B cell (primary cell): ENCODE data around the gene AFF1. TPM values are rescaled to one million over a fixed set of nuclear protein-coding genes. Genes with fewer than 3 reads are reported as not detected.

Experiments
- ATAC-seq: fragments of 200-7000 bp; cut with Tn5 transposase; one replicate; pipeline ENCODE4 v1.10.0; 2021; ENCODE audit warnings: low read depth, mild to moderate bottlenecking, moderate number of reproducible peaks, moderate library complexity
- CTCF ChIA-PET: fragments of 350-600 bp; sonication (Branson Sonifier 250); formaldehyde crosslinking; loops from one replicate; lab custom pipeline; 2021; ENCODE audit warnings: antibody characterized with exemption, inconsistent platforms; lab: Charles Lee
- POLR2A ChIA-PET: fragments of 350-600 bp; sonication (Branson Sonifier 250); formaldehyde crosslinking; loops from one replicate; lab custom pipeline; 2021; ENCODE audit warnings: antibody characterized with exemption; lab: Charles Lee
- DNase-seq: peaks from one replicate; pipeline ENCODE4 v3.0.0; 2013
- H2AFZ ChIP-seq: 2 replicates; pipeline ENCODE4 v1.6.1; 2012; ENCODE audit warnings: mild to moderate bottlenecking, low read depth, low read length; ENCODE audit not compliant: insufficient read depth, poor library complexity, severe bottlenecking
- H3K27ac ChIP-seq, 2 donors: 1 replicate in 1 of 2; 2 replicates in 1 of 2; pipeline ENCODE4 v1.5.1; 2012 to 2013; ENCODE audit warnings: low read length in 2 of 2, mild to moderate bottlenecking in 2 of 2, moderate library complexity in 1 of 2
- H3K27me3 ChIP-seq, 4 experiments: fragments of 200-600 bp in 1 of 4; sonication (generic) in 1 of 4; replicated peaks in 1 of 4; 1 replicate in 2 of 4; 2 replicates in 2 of 4; pipeline versions ENCODE4 v1.6.1 to v1.7.0; 2013 to 2016; ENCODE audit warnings: low read length in 3 of 4, mild to moderate bottlenecking in 2 of 4, mixed read lengths in 1 of 4, moderate library complexity in 1 of 4; ENCODE audit not compliant: insufficient read depth in 4 of 4, control insufficient read depth in 3 of 4; ENCODE audit errors: control extremely low read depth in 1 of 4
- H3K36me3 ChIP-seq, 2 experiments: replicated peaks in 1 of 2; 1 replicate in 1 of 2; 2 replicates in 1 of 2; pipeline versions ENCODE4 v1.6.1 to v1.7.1; 2013; ENCODE audit warnings: low read length in 1 of 2; ENCODE audit not compliant: insufficient read depth in 2 of 2, control insufficient read depth in 1 of 2; ENCODE audit errors: control extremely low read depth in 1 of 2, extremely low read depth in 1 of 2
- H3K4me1 ChIP-seq, 2 donors: fragments of 200-600 bp in 1 of 2; sonication (generic) in 1 of 2; 1 replicate in 1 of 2; 2 replicates in 1 of 2; pipeline versions ENCODE4 v1.5.1 to v1.6.1; 2013 to 2017; ENCODE audit warnings: low read length in 2 of 2; ENCODE audit not compliant: control insufficient read depth in 2 of 2, insufficient read depth in 2 of 2
- H3K4me2 ChIP-seq: replicated peaks from 2 replicates; pipeline ENCODE3; 2012; ENCODE audit warnings: mild to moderate bottlenecking, low read depth, low read length; ENCODE audit not compliant: poor library complexity, severe bottlenecking
- H3K4me3 ChIP-seq, 5 experiments: fragments of 200-600 bp in 1 of 5; sonication (generic) in 1 of 5; 1 replicate in 3 of 5; 2 replicates in 2 of 5; pipeline versions ENCODE4 v1.5.1 to v1.7.0; 2011 to 2016; ENCODE audit warnings: low read length in 4 of 5, mild to moderate bottlenecking in 4 of 5, low read depth in 2 of 5, control low read depth in 1 of 5, moderate library complexity in 1 of 5; ENCODE audit not compliant: insufficient read depth in 1 of 5; ENCODE audit errors: control extremely low read depth in 1 of 5, extremely low read depth in 1 of 5
- H3K79me2 ChIP-seq: fragments of 200-600 bp; sonication (generic); one replicate; pipeline ENCODE4 v1.6.0; 2016; ENCODE audit warnings: low read length; ENCODE audit not compliant: control insufficient read depth, insufficient read depth
- H3K9ac ChIP-seq: fragments of 200-600 bp; sonication (generic); 2 replicates; pipeline ENCODE4 v1.6.1; 2017; ENCODE audit warnings: mild to moderate bottlenecking, low read length, moderate library complexity
- H3K9me3 ChIP-seq, 3 donors: one replicate each; pipeline versions ENCODE4 v1.6.1 to v1.7.1; 2013; ENCODE audit warnings: low read length in 2 of 3; ENCODE audit not compliant: control insufficient read depth in 2 of 3, insufficient read depth in 1 of 3; ENCODE audit errors: control extremely low read depth in 1 of 3
- H4K20me1 ChIP-seq: 2 replicates; pipeline ENCODE4 v1.6.0; 2012; ENCODE audit warnings: mild to moderate bottlenecking, low read length; ENCODE audit not compliant: insufficient read depth, control insufficient read depth, poor library complexity, severe bottlenecking
- H3K27ac Mint-ChIP-seq: one replicate; pipeline ENCODE4 v1.8.0; 2021; ENCODE audit warnings: mixed read lengths
- H3K27me3 Mint-ChIP-seq: one replicate; pipeline ENCODE4 v1.8.0; 2021; ENCODE audit warnings: mixed read lengths
- H3K4me1 Mint-ChIP-seq: one replicate; pipeline ENCODE4 v1.8.0; 2021; ENCODE audit warnings: mixed read lengths
- H3K4me3 Mint-ChIP-seq: one replicate; pipeline ENCODE4 v1.8.0; 2021; ENCODE audit warnings: mixed read lengths
- H3K9me3 Mint-ChIP-seq: one replicate; pipeline ENCODE4 v1.8.0; 2022; ENCODE audit warnings: mixed read lengths; ENCODE audit not compliant: insufficient read depth
- CTCF ChIP-seq: fragments of 200-600 bp; IDR thresholded peaks from one replicate; pipeline ENCODE4 v1.8.0; 2022; ENCODE audit warnings: antibody characterized with exemption, mild to moderate bottlenecking
- EZH2 ChIP-seq: IDR thresholded peaks from 2 replicates; pipeline ENCODE4 v1.6.1; 2012; ENCODE audit warnings: borderline replicate concordance, low read depth, mild to moderate bottlenecking, moderate library complexity, low read length; ENCODE audit not compliant: insufficient read depth, poor library complexity, severe bottlenecking
- WGBS: methylation state at CpG from one replicate; pipeline ENCODE4 v1.1.5; 2013; ENCODE audit warnings: missing lambda C conversion rate; ENCODE audit not compliant: insufficient coverage; 5-methylcytosine and 5-hydroxymethylcytosine counted together
- intact Hi-C: fragments of 100-400 bp; cut with micrococcal nuclease; formaldehyde crosslinking; loops from one replicate; pipeline ENCODE4 v1.10.0; 2022
- polyA plus RNA-seq: library from polyadenylated mRNA; depleted of rRNA; stranded (reverse); fragments of >200 nt; gene quantifications from 2 replicates; pipeline ENCODE4 v1.2.3, GENCODE V29; 2012
- total RNA-seq, 2 donors: library from RNA; stranded (reverse); fragments of 120-200 nt in 1 of 2; gene quantifications; 1 replicate in 1 of 2; 2 replicates in 1 of 2; pipeline versions ENCODE4 v1.2.3 to v1.2.4, GENCODE V29; 2013 to 2022

Gene AFF1
- total and polyA plus RNA-seq, 2 donors (not counting 1 experiment from before 2014, with no cell fraction given): 15.3 to 135 TPM

DNA sequence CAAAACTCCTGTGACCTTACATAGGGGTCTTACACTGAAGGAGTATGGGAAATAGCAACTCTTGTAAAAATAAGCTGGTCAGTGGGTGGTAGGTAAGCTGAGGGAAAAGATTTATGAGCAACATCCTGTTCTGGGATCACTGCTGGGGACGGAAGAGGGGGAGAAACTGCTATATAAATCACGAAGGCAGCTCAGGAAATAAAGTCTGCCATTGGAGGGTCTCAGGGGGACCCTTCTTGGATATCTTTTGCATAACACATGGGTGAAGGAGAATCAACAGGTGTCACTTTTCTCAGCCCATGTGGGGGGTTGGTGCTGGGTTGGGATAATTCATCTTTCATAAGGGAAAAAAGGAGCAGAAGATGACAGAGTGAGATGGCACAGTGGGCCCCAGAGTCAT is 33.7 kb downstream of the AFF1 start:
- no peak for DNase-seq
- Histone ChIP-seq H3K36me3 (no peaks in the 10 kb centered on the region), H3K9ac (no peak overlapping the region), H2AFZ (no peak overlapping the region), H3K4me1 (peaks cover 38 to 40% of the 10 kb centered on the region in 2 donors), H3K4me3 (no peak overlapping the region), H4K20me1 (peaks cover 47% of the 10 kb centered on the region), H3K27me3 (no peaks in the 10 kb centered on the region), H3K4me2 (no peak overlapping the region), H3K9me3 (no peaks in the 10 kb centered on the region), H3K27ac (no peak overlapping the region), H3K79me2 (peaks cover 83% of the 10 kb centered on the region)
- POLR2A ChIA-PET: no interaction called here
- H3K27me3 Mint-ChIP-seq: no peaks in the 10 kb centered on the region
- no peak for ATAC-seq
- TF ChIP-seq CTCF (no peak), EZH2 (no peak)
- H3K4me3 Mint-ChIP-seq: no peak overlapping the region
- intact Hi-C loops: no loop called here
- H3K27ac Mint-ChIP-seq: no peak overlapping the region
- H3K9me3 Mint-ChIP-seq: no peaks in the 10 kb centered on the region
- 19% methylated on average over 2 of the region's 2 CpGs for WGBS
- H3K4me1 Mint-ChIP-seq: peaks cover 7% of the 10 kb centered on the region
- CTCF ChIA-PET: interaction anchor here (1.4 to 2.3 kb wide), 3 partner anchors 39 to 121 kb away, joined by 3 to 11 read pairs (median 5); no protein-coding TSS in a partner anchor

GRCh38 chr4:86970447-86971354 is 35.9 kb downstream of the AFF1 start:
- no peak for ATAC-seq
- H4K20me1 ChIP-seq: peaks cover 46% of the 10 kb centered on the region
- TF ChIP-seq CTCF: no peak
- no peak for TF ChIP-seq EZH2
- H3K9me3 ChIP-seq: no peaks in the 10 kb centered on the region
- Mint-ChIP-seq H3K9me3 (no peaks in the 10 kb centered on the region), H3K27me3 (no peaks in the 10 kb centered on the region), H3K27ac (no peak overlapping the region), H3K4me1 (peaks cover 6% of the 10 kb centered on the region), H3K4me3 (no peak overlapping the region)
- no peak overlapping the region for H3K4me3 ChIP-seq
- no peaks in the 10 kb centered on the region for H3K27me3 ChIP-seq
- peaks cover 73% of the 10 kb centered on the region for H3K79me2 ChIP-seq
- CTCF ChIA-PET: interaction anchor here (0.6 to 1.0 kb wide), 2 partner anchors 10 to 127 kb away, joined by 3 to 4 read pairs; no protein-coding TSS in a partner anchor
- no peaks in the 10 kb centered on the region for H3K36me3 ChIP-seq
- WGBS: 79% methylated on average over 6 of the region's 8 CpGs
- H2AFZ ChIP-seq: no peak overlapping the region
- intact Hi-C loops: loop anchor here (5.0 kb wide), 1 partner anchor 33 kb away; the partner anchor contains the start of gene AFF1
- no peak overlapping the region for H3K9ac ChIP-seq
- H3K4me1 ChIP-seq: peaks cover 28 to 29% of the 10 kb centered on the region in 2 donors
- H3K27ac ChIP-seq: no peak overlapping the region
- no peak for DNase-seq
- POLR2A ChIA-PET: interaction anchor here (0.6 kb wide), 1 partner anchor 56 kb away, joined by 4 read pairs; no protein-coding TSS in a partner anchor
- no peak overlapping the region for H3K4me2 ChIP-seq
